Activated CD8-positive, alpha-beta memory T cell treated with anti-CD3 and anti-CD28 coated beads, Interleukin-2, amount 50 U/mL, for 1 hour (primary cell): ENCODE measurements around the gene SHISA6.

ENCODE experiments used
- DNase-seq: peaks from one replicate; pipeline ENCODE4 v3.0.0-alpha.2; 2020; ENCODE audit errors: extremely low read depth

Gene SHISA6

GRCh38 chr17:11459861-11460331 is 218.9 kb downstream of the SHISA6 start:
- DNase-seq: no peak

GRCh38 chr17:11461993-11462548 is 221.1 kb downstream of the SHISA6 start:
- no peak for DNase-seq

GRCh38 chr17:11467639-11468038 is 226.6 kb downstream of the SHISA6 start:
- no peak for DNase-seq

- DNase-seq: no peak
These were observed 244.5 kb downstream of the SHISA6 start for GRCh38 chr17:11485336-11486100.

GRCh38 chr17:11486101-11486867 is 245.3 kb downstream of the SHISA6 start:
- DNase-seq: no peak

- DNase-seq: no peak
These were observed 245.9 kb downstream of the SHISA6 start for GRCh38 chr17:11486868-11487310.

GRCh38 chr17:11487469-11487868 is 246.5 kb downstream of the SHISA6 start:
- DNase-seq: no peak

GRCh38 chr17:11488407-11488806 is 247.4 kb downstream of the SHISA6 start:
- no peak for DNase-seq

- no peak for DNase-seq
These were observed 249.2 kb downstream of the SHISA6 start for GRCh38 chr17:11490171-11490755.

- DNase-seq: no peak
These were observed 251.5 kb downstream of the SHISA6 start for GRCh38 chr17:11492511-11492910.

GRCh38 chr17:11493936-11494335 is 252.9 kb downstream of the SHISA6 start:
- DNase-seq: no peak

- DNase-seq: no peak
These were observed 254.6 kb downstream of the SHISA6 start for GRCh38 chr17:11495613-11496012.

GRCh38 chr17:11499881-11500280 is 258.9 kb downstream of the SHISA6 start:
- no peak for DNase-seq

- no peak for DNase-seq
These were observed 262.5 kb downstream of the SHISA6 start for GRCh38 chr17:11503308-11504035.

GRCh38 chr17:11506635-11507034 is 265.6 kb downstream of the SHISA6 start:
- no peak for DNase-seq

GRCh38 chr17:11511696-11512095 is 270.7 kb downstream of the SHISA6 start:
- no peak for DNase-seq

GRCh38 chr17:11514565-11514964 is 273.6 kb downstream of the SHISA6 start:
- no peak for DNase-seq

- DNase-seq: no peak
These were observed 274.1 kb downstream of the SHISA6 start for GRCh38 chr17:11514981-11515680.

GRCh38 chr17:11515901-11516300 is 274.9 kb downstream of the SHISA6 start:
- DNase-seq: no peak

GRCh38 chr17:11535231-11535630 is 294.2 kb downstream of the SHISA6 start:
- no peak for DNase-seq

GRCh38 chr17:11538366-11538765 is 297.4 kb downstream of the SHISA6 start:
- no peak for DNase-seq
